ENCODE results near the gene UTP18. TPM values are rescaled to one million over a fixed set of nuclear protein-coding genes. Genes with fewer than 3 reads are reported as not detected.
"Not testable (repeated sequence)": the region's sequence is repeated elsewhere in the genome, so short reads cannot be mapped to it uniquely, and the experiment has no call there.

The UTP18 gene
- total RNA-seq, 1 donor from 2014 or later: 35.3 TPM

DNA sequence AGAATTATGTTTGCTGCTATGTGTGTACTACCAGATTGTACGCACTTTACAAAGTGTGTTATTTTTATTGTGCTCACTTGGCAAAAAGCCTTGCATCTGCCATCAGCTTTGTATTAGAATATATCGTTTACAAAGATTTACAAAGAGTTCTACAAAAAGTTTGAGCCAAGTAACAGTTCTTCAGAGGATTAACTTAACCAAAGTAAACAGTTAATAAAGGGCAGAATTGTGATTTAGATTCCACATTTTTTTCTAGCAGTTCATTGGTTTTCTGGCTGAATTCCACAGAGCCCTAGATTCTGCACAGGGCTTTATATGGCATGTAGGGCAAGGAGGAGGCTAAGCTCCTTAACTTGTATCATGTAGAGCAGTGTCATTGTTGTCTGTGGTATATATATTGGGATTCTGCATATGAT lies 29.4 kb downstream of the UTP18 start:
- no peaks in the 10 kb centered on the region for H3K4me1 Mint-ChIP-seq (ENCODE audit: low read depth)
- no peaks in the 10 kb centered on the region for H3K9me3 Mint-ChIP-seq (ENCODE audit: low read depth)
- TF ChIP-seq, protein P1, sequence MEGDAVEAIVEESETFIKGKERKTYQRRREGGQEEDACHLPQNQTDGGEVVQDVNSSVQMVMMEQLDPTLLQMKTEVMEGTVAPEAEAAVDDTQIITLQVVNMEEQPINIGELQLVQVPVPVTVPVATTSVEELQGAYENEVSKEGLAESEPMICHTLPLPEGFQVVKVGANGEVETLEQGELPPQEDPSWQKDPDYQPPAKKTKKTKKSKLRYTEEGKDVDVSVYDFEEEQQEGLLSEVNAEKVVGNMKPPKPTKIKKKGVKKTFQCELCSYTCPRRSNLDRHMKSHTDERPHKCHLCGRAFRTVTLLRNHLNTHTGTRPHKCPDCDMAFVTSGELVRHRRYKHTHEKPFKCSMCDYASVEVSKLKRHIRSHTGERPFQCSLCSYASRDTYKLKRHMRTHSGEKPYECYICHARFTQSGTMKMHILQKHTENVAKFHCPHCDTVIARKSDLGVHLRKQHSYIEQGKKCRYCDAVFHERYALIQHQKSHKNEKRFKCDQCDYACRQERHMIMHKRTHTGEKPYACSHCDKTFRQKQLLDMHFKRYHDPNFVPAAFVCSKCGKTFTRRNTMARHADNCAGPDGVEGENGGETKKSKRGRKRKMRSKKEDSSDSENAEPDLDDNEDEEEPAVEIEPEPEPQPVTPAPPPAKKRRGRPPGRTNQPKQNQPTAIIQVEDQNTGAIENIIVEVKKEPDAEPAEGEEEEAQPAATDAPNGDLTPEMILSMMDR (IDR thresholded peaks at IDR 0.05; ENCODE audit: unreplicated experiment): no peak
- H3K27ac Mint-ChIP-seq: no peak overlapping the region
- no peaks in the 10 kb centered on the region for H3K27me3 Mint-ChIP-seq
- H3K36me3 Mint-ChIP-seq (ENCODE audit: insufficient read depth): peaks cover 26% of the 10 kb centered on the region
- DNase-seq (ENCODE audit: low spot score, unreplicated experiment): no peak
- H3K4me3 Mint-ChIP-seq (ENCODE audit: low read depth): no peak overlapping the region

DNA sequence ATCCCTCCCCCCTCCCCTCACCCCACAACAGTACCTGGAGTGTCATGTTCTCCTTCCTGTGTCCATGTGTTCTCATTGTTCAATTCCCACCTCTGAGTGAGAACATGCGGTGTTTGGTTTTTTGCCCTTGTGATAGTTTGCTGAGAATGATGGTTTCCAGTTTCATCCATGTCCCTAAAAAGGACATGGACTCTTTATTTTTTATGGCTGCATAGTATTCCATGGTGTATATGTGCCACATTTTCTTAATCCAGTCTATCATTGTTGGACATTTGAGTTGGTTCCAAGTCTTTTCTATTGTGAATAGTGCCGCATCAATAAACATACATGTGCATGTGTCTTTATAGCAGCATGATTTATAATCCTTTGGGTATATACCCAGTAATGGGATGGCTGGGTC lies 34.0 kb downstream of the UTP18 start:
- not testable (repeated sequence) for DNase-seq (ENCODE audit: low spot score, unreplicated experiment); H3K27me3 Mint-ChIP-seq; H3K27ac Mint-ChIP-seq; H3K4me1 Mint-ChIP-seq (ENCODE audit: low read depth); H3K9me3 Mint-ChIP-seq (ENCODE audit: low read depth); H3K4me3 Mint-ChIP-seq (ENCODE audit: low read depth)
- H3K36me3 Mint-ChIP-seq (ENCODE audit: insufficient read depth): peaks cover 18% of the 10 kb centered on the region

DNA sequence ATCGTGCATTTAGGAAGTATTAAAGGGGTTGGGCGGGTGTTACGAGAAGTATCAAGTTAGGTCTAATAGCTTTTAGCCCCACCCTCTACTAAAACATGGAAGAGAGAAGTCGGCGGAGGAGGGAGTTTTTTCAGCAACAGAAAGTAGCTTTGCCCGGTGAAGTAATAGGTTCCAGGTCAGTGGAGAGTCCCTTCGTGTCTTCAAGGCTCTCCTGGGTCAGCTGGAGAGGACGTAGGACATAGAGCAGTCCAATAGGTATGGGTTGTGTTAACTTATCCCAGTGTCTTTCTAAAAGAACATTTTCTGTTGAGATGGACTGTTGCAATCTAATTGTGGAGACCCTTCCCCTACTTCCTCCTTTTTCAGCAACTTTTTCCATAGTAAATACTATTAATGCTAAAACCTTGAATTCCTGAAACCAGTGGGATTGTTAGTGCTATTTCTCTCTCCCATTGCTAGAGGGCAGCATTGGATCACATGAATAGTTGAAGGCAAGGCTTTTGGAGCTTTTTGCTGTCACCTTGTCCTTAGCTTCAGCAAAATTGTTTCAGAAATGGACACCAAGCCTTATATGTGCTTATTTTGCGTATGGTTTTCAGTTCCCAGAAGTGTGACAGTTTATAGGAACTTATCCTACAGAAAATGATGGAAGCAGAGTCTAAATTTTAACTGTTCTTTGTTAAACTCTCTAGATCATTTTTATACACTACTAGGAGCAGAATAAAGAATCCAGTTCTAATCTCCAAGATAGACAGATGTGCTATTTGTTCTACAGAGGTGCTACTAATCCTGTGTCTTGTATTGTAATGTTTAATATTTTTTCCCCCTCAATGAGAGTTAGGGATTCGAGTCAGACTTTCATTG lies 38.4 kb downstream of the UTP18 start:
- TF ChIP-seq, protein P1 (IDR thresholded peaks at IDR 0.05; ENCODE audit: unreplicated experiment): peak; percentile 77
- H3K4me1 Mint-ChIP-seq (ENCODE audit: low read depth): peaks cover 5% of the 10 kb centered on the region
- no peaks in the 10 kb centered on the region for H3K9me3 Mint-ChIP-seq (ENCODE audit: low read depth)
- no peak for DNase-seq (ENCODE audit: low spot score, unreplicated experiment)
- H3K27ac Mint-ChIP-seq: peak overlapping the region; percentile 4
- H3K27me3 Mint-ChIP-seq: no peaks in the 10 kb centered on the region
- H3K4me3 Mint-ChIP-seq (ENCODE audit: low read depth): no peak overlapping the region
- H3K36me3 Mint-ChIP-seq (ENCODE audit: insufficient read depth): peaks cover 10% of the 10 kb centered on the region

DNA sequence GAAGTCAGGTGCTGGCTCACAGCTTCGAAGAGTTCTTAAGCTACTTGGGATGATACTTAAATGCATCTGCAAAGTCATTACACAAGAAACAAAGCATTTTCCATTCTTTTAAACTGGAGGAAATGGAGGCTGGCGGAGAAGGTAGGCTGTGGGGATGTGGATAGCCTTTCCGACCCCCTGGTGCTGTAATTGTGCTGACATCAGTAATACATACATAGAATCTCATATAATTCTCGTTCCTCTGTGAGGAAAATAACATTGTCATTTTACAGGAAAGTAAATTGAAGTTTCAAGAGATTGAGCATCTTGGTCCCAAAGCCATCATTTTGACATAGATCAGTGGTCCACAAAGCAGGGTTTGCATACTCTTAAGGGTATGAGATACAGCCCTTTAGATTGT lies 39.5 kb downstream of the UTP18 start:
- DNase-seq (ENCODE audit: low spot score, unreplicated experiment): no peak
- no peak overlapping the region for H3K4me3 Mint-ChIP-seq (ENCODE audit: low read depth)
- TF ChIP-seq, protein P1 (IDR thresholded peaks at IDR 0.05; ENCODE audit: unreplicated experiment): no peak
- no peaks in the 10 kb centered on the region for H3K9me3 Mint-ChIP-seq (ENCODE audit: low read depth)
- H3K4me1 Mint-ChIP-seq (ENCODE audit: low read depth): peaks cover 5% of the 10 kb centered on the region
- no peaks in the 10 kb centered on the region for H3K27me3 Mint-ChIP-seq
- peaks cover 3% of the 10 kb centered on the region for H3K36me3 Mint-ChIP-seq (ENCODE audit: insufficient read depth)
- H3K27ac Mint-ChIP-seq: peak overlapping the region; percentile 68

DNA sequence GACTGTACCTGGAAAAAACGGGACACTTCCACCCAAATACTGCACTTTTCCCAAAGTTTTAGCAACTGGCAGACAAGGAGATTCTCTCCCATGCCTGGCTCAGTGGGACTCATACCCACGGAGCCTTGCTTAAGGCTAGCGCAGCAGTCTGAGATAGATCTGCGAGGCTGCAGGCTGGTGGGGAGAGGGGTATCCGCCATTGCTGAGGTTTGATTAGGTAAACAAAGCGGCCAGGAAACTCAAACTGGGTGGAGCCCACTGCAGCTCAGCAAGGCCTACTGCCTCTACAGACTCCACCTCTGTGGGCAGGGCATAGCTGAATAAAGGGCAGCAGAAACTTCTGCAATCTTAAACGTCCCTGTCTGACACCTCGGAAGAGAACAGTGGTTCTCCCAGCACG lies 44.8 kb downstream of the UTP18 start:
- H3K9me3 Mint-ChIP-seq (ENCODE audit: low read depth): peaks cover 36% of the 10 kb centered on the region
- TF ChIP-seq, protein P1 (IDR thresholded peaks at IDR 0.05; ENCODE audit: unreplicated experiment): no peak
- peaks cover 5% of the 10 kb centered on the region for H3K4me1 Mint-ChIP-seq (ENCODE audit: low read depth)
- H3K4me3 Mint-ChIP-seq (ENCODE audit: low read depth): no peak overlapping the region
- H3K36me3 Mint-ChIP-seq (ENCODE audit: insufficient read depth): peaks cover 13% of the 10 kb centered on the region
- no peak for DNase-seq (ENCODE audit: low spot score, unreplicated experiment)
- no peak overlapping the region for H3K27ac Mint-ChIP-seq
- H3K27me3 Mint-ChIP-seq: no peaks in the 10 kb centered on the region

DNA sequence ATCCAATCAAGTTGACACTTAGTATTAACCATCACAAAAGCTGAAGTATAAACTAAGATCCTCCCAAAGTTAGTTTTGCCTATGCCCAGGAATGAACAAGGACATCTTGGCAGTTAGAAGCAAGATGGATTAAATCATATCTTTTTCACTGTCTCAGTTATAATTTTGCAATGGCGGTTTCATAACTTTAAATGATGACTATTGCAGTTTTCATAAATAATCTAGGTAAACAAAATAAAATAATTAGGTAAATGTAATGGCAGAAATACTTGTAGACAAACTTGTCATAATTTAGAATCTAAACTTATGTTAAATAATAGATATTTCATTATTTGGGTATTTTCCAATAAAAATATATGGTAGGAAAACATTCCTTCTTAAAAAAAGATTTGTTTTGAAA lies 51.7 kb downstream of the UTP18 start:
- H3K4me3 Mint-ChIP-seq (ENCODE audit: low read depth); H3K27ac Mint-ChIP-seq; H3K4me1 Mint-ChIP-seq (ENCODE audit: low read depth); H3K27me3 Mint-ChIP-seq; DNase-seq (ENCODE audit: low spot score, unreplicated experiment); H3K36me3 Mint-ChIP-seq (ENCODE audit: insufficient read depth): not testable (repeated sequence)
- peaks cover 33% of the 10 kb centered on the region for H3K9me3 Mint-ChIP-seq (ENCODE audit: low read depth)
